AG04449 (cell line): Measurements from ENCODE around the gene PRKAG2.

Experiments
- CTCF ChIA-PET: fragments of 350-600 bp; formaldehyde crosslinking; extraction: SDS; loops from one replicate; lab custom pipeline; 2021; ENCODE audit warnings: antibody characterized with exemption; lab: Yijun Ruan, JAX
- POLR2A ChIA-PET: fragments of 400-600, 350-600 bp; formaldehyde crosslinking; extraction: SDS; loops from one replicate; lab custom pipeline; 2020; ENCODE audit warnings: antibody characterized with exemption, inconsistent platforms; lab: Yijun Ruan, JAX
- DNase-seq: peaks from one replicate; pipeline ENCODE4 v3.0.0-alpha.2; 2010; ENCODE audit warnings: low read depth, low spot score
- H3K4me3 ChIP-seq: 2 replicates; pipeline ENCODE4 v1.5.1; 2011; ENCODE audit warnings: low read depth, mild to moderate bottlenecking, control low read depth, low read length
- TF ChIP-seq, protein P1 (sequence below): IDR thresholded peaks from one replicate; pipeline ENCODE4 v1.5.1; 2011; ENCODE audit warnings: mild to moderate bottlenecking, moderate library complexity, low read length, control low read depth, inconsistent platforms; ENCODE audit not compliant: insufficient read depth; ENCODE audit errors: missing control alignments

PRKAG2 gene

DNA sequence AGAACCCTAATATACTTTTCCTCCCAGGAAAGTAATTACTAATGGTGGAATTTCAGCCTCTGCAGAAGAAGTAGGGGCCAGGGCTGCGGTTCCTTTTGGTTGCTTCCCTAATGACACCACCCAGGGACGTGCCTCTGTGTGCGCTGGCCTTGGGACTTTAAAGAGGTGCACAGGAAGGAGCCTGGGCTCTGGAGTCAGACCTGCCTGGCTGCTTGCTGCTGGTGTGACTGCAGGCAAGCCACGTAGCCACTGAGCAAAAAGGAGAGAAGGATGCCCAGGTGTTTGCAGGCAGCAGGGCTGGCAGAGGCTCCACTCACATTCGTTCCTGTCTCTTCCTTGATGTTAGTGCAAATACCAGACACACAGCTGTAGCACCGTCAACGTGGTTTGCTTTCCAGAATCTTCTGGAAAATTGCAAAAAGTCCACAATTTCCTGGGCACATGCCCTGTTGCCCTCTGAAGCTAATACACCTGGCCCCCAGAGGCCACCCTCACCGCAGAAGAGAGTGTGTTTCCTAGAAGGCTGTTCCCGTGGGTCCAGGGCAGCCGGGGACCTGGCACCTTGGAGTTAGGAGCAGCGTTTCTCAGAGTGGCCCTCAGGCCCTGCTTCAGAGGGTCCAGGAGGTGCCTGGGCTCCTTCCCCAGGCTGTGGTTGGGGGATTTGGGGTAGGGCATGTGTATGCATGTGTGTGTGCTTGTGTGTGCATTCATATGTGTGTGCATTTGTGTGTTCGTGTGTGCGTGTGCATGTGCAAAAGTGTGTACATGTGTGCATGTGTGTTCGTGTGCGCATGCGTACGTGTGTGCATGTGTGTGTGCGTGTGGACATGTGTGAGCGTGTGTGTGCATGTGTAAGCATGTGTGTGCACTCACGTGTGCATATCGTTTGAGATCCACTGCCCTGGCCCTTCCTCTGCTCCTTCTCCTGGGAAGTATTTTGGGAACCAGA is 12.8 kb upstream of the PRKAG2 start:
- no peak overlapping the region for H3K4me3 ChIP-seq
- DNase-seq: no peak
- CTCF ChIA-PET: no interaction called here
- TF ChIP-seq, protein P1, sequence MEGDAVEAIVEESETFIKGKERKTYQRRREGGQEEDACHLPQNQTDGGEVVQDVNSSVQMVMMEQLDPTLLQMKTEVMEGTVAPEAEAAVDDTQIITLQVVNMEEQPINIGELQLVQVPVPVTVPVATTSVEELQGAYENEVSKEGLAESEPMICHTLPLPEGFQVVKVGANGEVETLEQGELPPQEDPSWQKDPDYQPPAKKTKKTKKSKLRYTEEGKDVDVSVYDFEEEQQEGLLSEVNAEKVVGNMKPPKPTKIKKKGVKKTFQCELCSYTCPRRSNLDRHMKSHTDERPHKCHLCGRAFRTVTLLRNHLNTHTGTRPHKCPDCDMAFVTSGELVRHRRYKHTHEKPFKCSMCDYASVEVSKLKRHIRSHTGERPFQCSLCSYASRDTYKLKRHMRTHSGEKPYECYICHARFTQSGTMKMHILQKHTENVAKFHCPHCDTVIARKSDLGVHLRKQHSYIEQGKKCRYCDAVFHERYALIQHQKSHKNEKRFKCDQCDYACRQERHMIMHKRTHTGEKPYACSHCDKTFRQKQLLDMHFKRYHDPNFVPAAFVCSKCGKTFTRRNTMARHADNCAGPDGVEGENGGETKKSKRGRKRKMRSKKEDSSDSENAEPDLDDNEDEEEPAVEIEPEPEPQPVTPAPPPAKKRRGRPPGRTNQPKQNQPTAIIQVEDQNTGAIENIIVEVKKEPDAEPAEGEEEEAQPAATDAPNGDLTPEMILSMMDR: no peak
- POLR2A ChIA-PET: no interaction called here

DNA sequence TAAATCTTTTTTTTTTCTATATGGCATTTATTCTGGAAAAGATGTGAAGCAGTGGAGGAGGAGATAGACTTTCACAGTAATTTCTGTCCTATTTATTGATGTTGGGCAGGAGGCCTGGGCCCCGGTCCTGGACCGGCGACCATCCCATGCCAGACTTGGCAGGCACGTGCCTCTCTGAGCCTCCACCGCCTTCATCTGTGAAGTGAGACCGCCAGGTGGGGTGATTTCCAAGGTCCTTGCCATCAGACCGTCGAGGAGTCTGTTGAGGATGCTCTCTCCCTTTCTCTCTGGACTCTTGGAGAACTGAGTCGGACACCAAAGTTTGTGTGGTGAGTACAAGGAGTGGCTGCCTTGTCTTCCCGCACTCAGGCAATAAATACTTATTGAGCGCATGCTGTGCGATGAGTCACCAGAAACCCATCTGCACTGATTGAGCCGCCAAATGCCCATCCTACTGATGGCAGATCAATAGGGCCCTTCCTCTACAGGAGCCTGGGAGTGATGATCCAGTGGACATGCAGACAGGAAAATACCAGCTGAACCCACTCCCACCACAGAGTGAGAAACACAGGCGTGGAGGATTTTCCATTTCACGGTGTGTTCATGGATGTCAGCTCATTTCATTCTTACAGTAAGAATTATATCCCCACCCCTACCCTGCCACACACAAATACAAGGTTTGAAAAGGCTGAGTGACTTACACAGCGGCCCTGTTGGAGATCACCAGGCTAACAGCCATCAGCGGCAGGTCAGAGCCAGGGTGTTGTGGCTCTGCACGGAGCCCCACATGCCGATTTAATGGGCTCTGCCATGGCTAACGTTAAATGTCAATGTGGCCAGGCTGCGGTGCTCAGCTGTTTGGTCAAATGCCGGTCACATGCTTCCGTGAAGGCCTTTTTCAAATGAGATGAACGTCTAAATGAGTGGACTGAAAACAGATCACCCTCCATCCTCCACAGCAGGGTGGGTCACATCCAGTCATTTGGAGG is 11.5 kb upstream of the PRKAG2 start:
- ChIA-PET POLR2A (no interaction called here), CTCF (no interaction called here)
- DNase-seq: no peak
- no peak overlapping the region for H3K4me3 ChIP-seq
- TF ChIP-seq, protein P1: no peak

DNA sequence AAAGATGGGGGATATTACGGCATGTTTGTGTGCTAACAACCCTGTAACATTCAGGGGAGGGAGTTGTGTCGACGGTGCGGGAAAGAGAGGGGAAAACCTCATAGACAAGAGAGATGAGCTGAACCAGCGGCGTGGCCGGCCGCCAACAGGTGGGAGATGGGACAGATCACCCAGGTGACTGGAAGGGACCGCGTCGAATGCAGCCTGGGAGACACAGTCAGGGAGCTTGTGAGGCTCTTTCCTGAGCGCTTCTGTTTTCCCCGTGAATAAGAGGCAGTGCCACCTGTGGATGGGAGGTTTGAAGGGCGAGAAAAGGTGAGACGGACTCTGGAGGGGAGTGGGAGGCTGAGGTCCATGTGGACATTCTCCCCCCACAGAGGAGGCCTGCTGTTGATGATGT is 9.9 kb upstream of the PRKAG2 start:
- DNase-seq: no peak
- no peak overlapping the region for H3K4me3 ChIP-seq
- ChIA-PET CTCF (no interaction called here), POLR2A (no interaction called here)
- TF ChIP-seq, protein P1: no peak

DNA sequence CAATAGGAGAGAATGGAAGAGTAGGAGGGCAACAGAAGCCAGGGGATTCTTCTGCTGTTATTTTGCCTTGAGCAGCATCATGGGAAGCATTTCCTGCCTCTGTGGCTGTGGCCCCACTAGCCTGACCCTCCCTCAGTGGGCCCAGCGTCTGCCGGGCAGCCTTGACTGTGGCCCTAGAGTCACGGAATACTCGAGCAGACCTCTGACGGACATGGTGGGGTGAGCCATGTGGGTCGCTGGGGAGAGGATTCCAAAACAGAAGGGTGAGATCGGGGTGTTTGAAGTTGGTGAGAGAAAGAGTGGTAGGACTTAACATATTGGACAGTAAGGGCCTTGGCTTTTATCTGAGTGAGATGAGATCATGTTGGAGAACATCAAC is 8.3 kb upstream of the PRKAG2 start:
- ChIA-PET POLR2A (no interaction called here), CTCF (no interaction called here)
- TF ChIP-seq, protein P1: no peak
- H3K4me3 ChIP-seq: no peak overlapping the region
- DNase-seq: no peak

DNA sequence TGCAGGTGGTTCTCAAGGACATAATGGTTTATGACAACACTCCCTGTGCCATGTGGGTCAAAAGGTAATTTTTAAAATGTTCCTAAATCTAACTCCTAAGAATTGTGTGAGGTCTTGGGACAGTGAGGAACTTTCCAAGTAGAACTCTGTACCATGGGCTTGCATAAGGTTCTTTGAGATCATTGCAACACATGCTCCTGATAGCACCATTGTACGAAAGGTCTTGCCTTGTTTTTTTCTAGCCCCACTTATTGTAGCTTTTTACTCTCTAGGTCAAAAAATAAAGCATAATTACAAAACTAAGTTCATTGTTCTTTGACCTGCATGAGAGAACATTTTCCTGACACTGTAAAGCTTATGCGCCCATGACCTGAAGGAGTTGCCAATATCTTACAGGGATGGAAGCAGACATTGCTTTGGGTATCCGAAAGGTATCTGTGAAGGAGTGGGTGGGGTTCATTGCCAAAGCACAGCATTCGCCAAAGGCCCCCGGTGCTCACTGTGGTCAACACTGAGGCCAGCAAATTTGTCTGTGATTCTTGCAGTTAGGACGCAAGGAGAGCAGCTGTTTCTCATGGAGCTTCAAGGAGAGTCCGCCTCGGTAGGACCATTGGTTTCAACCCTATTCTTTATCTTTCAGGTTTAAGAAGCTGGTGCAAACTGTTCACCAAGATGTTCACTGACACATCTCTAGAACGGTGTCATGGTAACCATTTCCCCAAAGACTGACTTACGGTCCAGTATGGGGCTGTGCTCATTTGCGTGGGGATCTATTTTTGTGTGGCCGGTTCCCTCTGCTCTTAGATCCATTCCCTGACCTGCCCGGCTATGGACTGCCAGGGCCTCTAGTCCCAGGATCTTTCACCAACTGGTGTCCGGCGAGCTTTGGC is 7.6 kb upstream of the PRKAG2 start:
- CTCF ChIA-PET: interaction anchor here (0.8 kb wide), 1 partner anchor 62 kb away, joined by 3 read pairs; no protein-coding TSS in a partner anchor
- TF ChIP-seq, protein P1: no peak
- POLR2A ChIA-PET: no interaction called here
- H3K4me3 ChIP-seq: no peak overlapping the region
- DNase-seq: no peak
